ENCODE data around the gene FBXL13. TPM values are rescaled to one million over a fixed set of nuclear protein-coding genes. Genes with fewer than 3 reads are reported as not detected.

The FBXL13 gene
- total and polyA plus RNA-seq, 10 of the 15 experiments (the other 5 are each of a cell fraction or from before 2014, with no cell fraction given) = 0.08 to 0.95 (median 0.28) TPM; not detected in 2

GRCh38 chr7:102843850-102844249 lies 230.7 kb downstream of the FBXL13 start:
- no peaks in the 10 kb centered on the region for H3K27me3 ChIP-seq (replicated peaks in 1 of 2; ENCODE audit: control insufficient read depth in 2 of 2, insufficient read depth in 2 of 2, low read length in 1 of 2)
- no peak overlapping the region for H3K4me3 ChIP-seq
- in situ Hi-C loops (cut with MboI) (no loop called here), intact Hi-C loops (cut with micrococcal nuclease; ENCODE audit: unreplicated experiment) (no loop called here)
- ChIA-PET SMC1A (ENCODE audit: uncharacterized antibody, unreplicated experiment) (interaction anchor here (1.1 kb wide), 1 partner anchor 29 kb away, joined by 3 read pairs; no protein-coding TSS in a partner anchor), CTCF (interaction anchor here (0.7 kb wide), 1 partner anchor 218 kb away, joined by 5 read pairs; no protein-coding TSS in a partner anchor), POLR2A (no interaction called here), RAD21 (ENCODE audit: unreplicated experiment) (no interaction called here)
- H3K9ac ChIP-seq (ENCODE audit: control insufficient read depth, insufficient read depth, low read length) = no peak overlapping the region
- peak; percentile 47 for FAIRE-seq
- no TSS peak for BruUV-seq (replicated peaks)
- H3K79me2 ChIP-seq (ENCODE audit: control insufficient read depth, insufficient read depth, low read length) = no peaks in the 10 kb centered on the region
- WGBS (ENCODE audit: insufficient coverage, insufficient replicate concordance, low lambda C conversion rate, missing lambda C conversion rate) = 33% methylated on average over 3 of the region's 3 CpGs
- H3K4me1 ChIP-seq (ENCODE audit: control insufficient read depth, insufficient read depth, low read length) = peaks cover 10% of the 10 kb centered on the region
- no peak overlapping the region for H2AFZ ChIP-seq (ENCODE audit: control insufficient read depth, low read depth, low read length)
- ATAC-seq = peak; percentile 96
- DNase-seq (ENCODE audit: low read depth, low spot score) = peak; percentile 61
- H3K9me3 ChIP-seq (replicated peaks; ENCODE audit: control insufficient read depth, insufficient read depth, low read length) = no peaks in the 10 kb centered on the region
- H3K36me3 ChIP-seq (ENCODE audit: control insufficient read depth in 2 of 2, insufficient read depth in 2 of 2, low read length in 1 of 2) = no peaks in the 10 kb centered on the region
- no peaks in the 10 kb centered on the region for H4K20me1 ChIP-seq (ENCODE audit: control insufficient read depth, insufficient read depth)
- H3K27ac ChIP-seq (ENCODE audit: control insufficient read depth, insufficient read depth) = no peak overlapping the region
- no peak overlapping the region for H3K4me2 ChIP-seq (ENCODE audit: control insufficient read depth, insufficient read depth)
- TF ChIP-seq MEF2B (IDR thresholded peaks at IDR 0.05; ENCODE audit: partially characterized antibody, poor library complexity, severe bottlenecking) (peak; percentile 61), NFYA (IDR thresholded peaks at IDR 0.05; ENCODE audit: borderline replicate concordance, low read depth, low read length) (no peak), TCF7 (IDR thresholded peaks at IDR 0.05; ENCODE audit: borderline replicate concordance) (peak; percentile 50; the same call in 1 of the 2 replicates), PBX3 (IDR thresholded peaks at IDR 0.05; ENCODE audit: insufficient replicate concordance, low read depth, low read length) (no peak), TCF3 (IDR thresholded peaks at IDR 0.05; ENCODE audit: borderline replicate concordance, insufficient read depth, low read depth, low read length) (0 out of 2 replicates have a peak, but pooled peaks have one; percentile 16), BCL3 (IDR thresholded peaks at IDR 0.05; ENCODE audit: borderline replicate concordance, insufficient read depth, low read depth, low read length, poor library complexity, severe bottlenecking) (no peak), SPI1 (IDR thresholded peaks at IDR 0.05; ENCODE audit: borderline replicate concordance, insufficient read depth, low read depth, low read length) (peak; percentile 87), EED (IDR thresholded peaks at IDR 0.05; ENCODE audit: low read depth) (no peak), SKIL (IDR thresholded peaks at IDR 0.05; ENCODE audit: low read depth, poor library complexity, severe bottlenecking) (peak; percentile 69), HCFC1 (IDR thresholded peaks at IDR 0.05; ENCODE audit: low read length) (no peak), NFYB (IDR thresholded peaks at IDR 0.05; ENCODE audit: insufficient read depth, low read depth, low read length) (no peak), SMAD1 (IDR thresholded peaks at IDR 0.05; ENCODE audit: low read depth, partially characterized antibody) (no peak), HDGF (IDR thresholded peaks at IDR 0.05) (no peak), FOXK2 (IDR thresholded peaks at IDR 0.05) (no peak), E4F1 (IDR thresholded peaks at IDR 0.05; ENCODE audit: borderline replicate concordance, partially characterized antibody) (no peak), CBFB (IDR thresholded peaks at IDR 0.05; ENCODE audit: low read depth) (peak; percentile 86)

All from GM12878 (cell line).